A673 (cell line): ENCODE measurements around the gene LPCAT1. TPM values are rescaled to one million over a fixed set of nuclear protein-coding genes. Genes with fewer than 3 reads are reported as not detected.

Experiments used
- BruUV-seq: library from RNA; stranded (reverse); fragments of 400-500 nt; replicated peaks from 2 replicates; lab custom pipeline; 2021; lab: Mats Ljungman, UMichigan
- CTCF ChIA-PET: fragments of 300-600 bp; sonication (Branson Sonifier 250); formaldehyde crosslinking; loops from one replicate; lab custom pipeline; 2022; ENCODE audit warnings: antibody characterized with exemption; lab: Charles Lee
- POLR2A ChIA-PET: fragments of 300-600 bp; sonication (Branson Sonifier 250); formaldehyde crosslinking; loops from one replicate; lab custom pipeline; 2022; ENCODE audit warnings: antibody characterized with exemption; ENCODE audit not compliant: low non-redundant PET; lab: Charles Lee
- DNase-seq: peaks from one replicate; pipeline ENCODE4 v3.0.0-alpha.2; 2015; ENCODE audit warnings: low spot score
- H3K27ac ChIP-seq: fragments of 200-600 bp; sonication (generic); 2 replicates; pipeline ENCODE4 v1.5.1; 2016; ENCODE audit warnings: mixed run types, low read depth, mild to moderate bottlenecking, mixed read lengths, antibody characterized with exemption, low read length; ENCODE audit not compliant: poor library complexity, severe bottlenecking
- H3K27me3 ChIP-seq: fragments of 200-600 bp; sonication (generic); replicated peaks from 2 replicates; pipeline ENCODE4 v1.6.1; 2017; ENCODE audit warnings: mixed run types, low read depth, mild to moderate bottlenecking, mixed read lengths, antibody characterized with exemption, low read length; ENCODE audit not compliant: insufficient read depth, poor library complexity
- H3K36me3 ChIP-seq: fragments of 200-600 bp; sonication (generic); 2 replicates; pipeline ENCODE4 v1.6.1; 2016; ENCODE audit warnings: mixed run types, mild to moderate bottlenecking, mixed read lengths, antibody characterized with exemption, low read length; ENCODE audit not compliant: insufficient read depth, poor library complexity, severe bottlenecking
- H3K4me1 ChIP-seq: fragments of 200-600 bp; sonication (generic); 2 replicates; pipeline ENCODE4 v1.6.1; 2017; ENCODE audit warnings: mixed run types, mild to moderate bottlenecking, mixed read lengths, antibody characterized with exemption, low read length; ENCODE audit not compliant: insufficient read depth, poor library complexity, severe bottlenecking
- H3K4me3 ChIP-seq: fragments of 200-600 bp; sonication (generic); 2 replicates; pipeline ENCODE4 v1.5.1; 2016; ENCODE audit warnings: low read depth, mixed run types, mild to moderate bottlenecking, mixed read lengths, low read length; ENCODE audit not compliant: poor library complexity, severe bottlenecking
- H3K9me3 ChIP-seq: fragments of 200-600 bp; sonication (generic); 2 replicates; pipeline ENCODE4 v1.6.1; 2016; ENCODE audit warnings: mixed run types, low read depth, mild to moderate bottlenecking, mixed read lengths, antibody characterized with exemption, low read length; ENCODE audit not compliant: poor library complexity, severe bottlenecking
- CTCF ChIP-seq: fragments of 300-800, 200-600 bp; sonication (generic); conservative IDR thresholded peaks from 2 replicates; pipeline ENCODE4 v1.5.1; 2017; ENCODE audit warnings: low read depth, mild to moderate bottlenecking, antibody characterized with exemption, low read length, moderate library complexity, mixed read lengths
- EZH2 ChIP-seq: fragments of 200-600 bp; sonication (generic); IDR thresholded peaks from 2 replicates; pipeline ENCODE4 v1.6.1; 2017; ENCODE audit warnings: borderline replicate concordance, low read depth, mild to moderate bottlenecking, mixed read lengths, antibody characterized with exemption, low read length; ENCODE audit not compliant: poor library complexity, severe bottlenecking
- intact Hi-C: fragments of 100-400 bp; cut with micrococcal nuclease; formaldehyde crosslinking; loops from one replicate; pipeline ENCODE4 v1.10.0; 2022; ENCODE audit not compliant: unreplicated experiment
- total RNA-seq: library from RNA; stranded (reverse); gene quantifications from 2 replicates; pipeline ENCODE4 v1.2.3, GENCODE V29; 2021

Gene LPCAT1
- total RNA-seq, 1 experiment from 2014 or later: 97.3 TPM

- no peaks in the 10 kb centered on the region for H3K36me3 ChIP-seq
- BruUV-seq: no TSS peak
- ChIA-PET CTCF (interaction anchor here (0.5 to 0.6 kb wide), 2 partner anchors 9 to 107 kb away, joined by 3 to 7 read pairs; no protein-coding TSS in a partner anchor), POLR2A (no interaction called here)
- no peaks in the 10 kb centered on the region for H3K9me3 ChIP-seq
- intact Hi-C loops: no loop called here
- peak; percentile 49 for DNase-seq
- no peak overlapping the region for H3K4me3 ChIP-seq
- no peak overlapping the region for H3K27ac ChIP-seq
- peaks cover 6% of the 10 kb centered on the region for H3K4me1 ChIP-seq
- TF ChIP-seq EZH2 (no peak), CTCF (peak; percentile 37)
- H3K27me3 ChIP-seq: no peaks in the 10 kb centered on the region
Measured at GRCh38 chr5:1511651-1512540, 11.9 kb downstream of the LPCAT1 start.

GRCh38 chr5:1511048-1511447, 12.7 kb downstream of the LPCAT1 start:
- ChIA-PET POLR2A (no interaction called here), CTCF (interaction anchor here (0.5 to 0.6 kb wide), 2 partner anchors 8 to 108 kb away, joined by 3 to 7 read pairs; no protein-coding TSS in a partner anchor)
- DNase-seq: no peak
- Histone ChIP-seq H3K36me3 (no peaks in the 10 kb centered on the region), H3K4me1 (peaks cover 6% of the 10 kb centered on the region), H3K9me3 (no peaks in the 10 kb centered on the region), H3K27me3 (no peaks in the 10 kb centered on the region), H3K4me3 (no peak overlapping the region), H3K27ac (no peak overlapping the region)
- BruUV-seq: no TSS peak
- intact Hi-C loops: no loop called here
- TF ChIP-seq CTCF: no peak
- no peak for TF ChIP-seq EZH2

- Histone ChIP-seq H3K4me1 (peaks cover 2% of the 10 kb centered on the region), H3K27me3 (no peaks in the 10 kb centered on the region), H3K27ac (no peak overlapping the region), H3K36me3 (no peaks in the 10 kb centered on the region), H3K9me3 (no peaks in the 10 kb centered on the region), H3K4me3 (no peak overlapping the region)
- intact Hi-C loops: no loop called here
- CTCF ChIA-PET: no interaction called here
- POLR2A ChIA-PET: no interaction called here
- BruUV-seq: no TSS peak
- no peak for DNase-seq
- no peak for TF ChIP-seq CTCF
- TF ChIP-seq EZH2: no peak
Measured at GRCh38 chr5:1510631-1511030, 13.1 kb downstream of the LPCAT1 start.
